GM12878 (cell line): ENCODE results near the gene LRR1. TPM values are rescaled to one million over a fixed set of nuclear protein-coding genes. Genes with fewer than 3 reads are reported as not detected.

Experiments used
- ATAC-seq: fragments of 200-7000 bp; cut with Tn5 transposase; 3 replicates; pipeline ENCODE4 v1.9.1; 2020; ENCODE audit warnings: mild to moderate bottlenecking, moderate library complexity
- BruUV-seq: library from RNA; stranded (reverse); fragments of 400-500 nt; replicated peaks from 2 replicates; lab custom pipeline; 2021; lab: Mats Ljungman, UMichigan
- CTCF ChIA-PET: fragments of 300-600 bp; sonication (Branson Sonifier 250); formaldehyde crosslinking; extraction: SDS; loops from one replicate; lab custom pipeline; 2021; ENCODE audit warnings: inconsistent platforms; lab: Yijun Ruan, JAX
- POLR2A ChIA-PET: fragments of 350-600 bp; formaldehyde crosslinking; extraction: SDS; loops from one replicate; lab custom pipeline; 2021; ENCODE audit warnings: inconsistent platforms; lab: Charles Lee
- RAD21 ChIA-PET: fragments of 300-600 bp; sonication (Branson Sonifier 250); formaldehyde crosslinking; loops from one replicate; lab custom pipeline; 2023; ENCODE audit warnings: antibody characterized with exemption; ENCODE audit not compliant: unreplicated experiment; lab: Charles Lee
- SMC1A ChIA-PET: fragments of 300-600 bp; sonication (Branson Sonifier 250); formaldehyde crosslinking; loops from one replicate; lab custom pipeline; 2023; ENCODE audit not compliant: unreplicated experiment, uncharacterized antibody; lab: Charles Lee
- DNase-seq: peaks from one replicate; pipeline ENCODE4 v3.0.0-alpha.2; 2011; ENCODE audit warnings: low read depth, low spot score
- FAIRE-seq: peaks from 3 replicates; lab custom pipeline; 2011; peaks lifted over from hg19 to GRCh38; lab: Jason Lieb, UNC
- H2AFZ ChIP-seq: 2 replicates; pipeline ENCODE4 v1.6.0; 2011; ENCODE audit warnings: low read depth, low read length, control low read depth; ENCODE audit not compliant: control insufficient read depth
- H3K27ac ChIP-seq: 2 replicates; pipeline ENCODE4 v1.5.1; 2011; ENCODE audit warnings: control low read depth; ENCODE audit not compliant: control insufficient read depth, insufficient read depth
- H3K27me3 ChIP-seq, 2 experiments: replicated peaks in 1 of 2; 2 replicates each; pipeline versions ENCODE4 v1.6.0 to v1.6.1; 2011; ENCODE audit warnings: low read length in 1 of 2; ENCODE audit not compliant: control insufficient read depth in 2 of 2, insufficient read depth in 2 of 2
- H3K36me3 ChIP-seq, 2 experiments: 2 replicates each; pipeline ENCODE4 v1.5.1; 2011; ENCODE audit warnings: low read length in 1 of 2; ENCODE audit not compliant: control insufficient read depth in 2 of 2, insufficient read depth in 2 of 2
- H3K4me1 ChIP-seq: 2 replicates; pipeline ENCODE4 v1.6.1; 2011; ENCODE audit warnings: mild to moderate bottlenecking, low read length, moderate library complexity, mixed read lengths; ENCODE audit not compliant: control insufficient read depth, insufficient read depth
- H3K4me2 ChIP-seq: 2 replicates; pipeline ENCODE4 v1.6.0; 2011; ENCODE audit warnings: control low read depth; ENCODE audit not compliant: control insufficient read depth, insufficient read depth
- H3K4me3 ChIP-seq: fragments of 200-600 bp; sonication (generic); 2 replicates; pipeline ENCODE4 v1.5.1; 2016
- H3K79me2 ChIP-seq: 2 replicates; pipeline ENCODE4 v1.6.0; 2011; ENCODE audit warnings: low read length; ENCODE audit not compliant: control insufficient read depth, insufficient read depth
- H3K9ac ChIP-seq: 2 replicates; pipeline ENCODE4 v1.8.0; 2011; ENCODE audit warnings: low read length, control low read depth, mixed read lengths; ENCODE audit not compliant: control insufficient read depth, insufficient read depth
- H3K9me3 ChIP-seq: replicated peaks from 3 replicates; pipeline ENCODE4 v1.5.1; 2011; ENCODE audit warnings: mild to moderate bottlenecking, low read length; ENCODE audit not compliant: control insufficient read depth, insufficient read depth
- H4K20me1 ChIP-seq: 2 replicates; pipeline ENCODE4 v1.6.0; 2011; ENCODE audit not compliant: control insufficient read depth, insufficient read depth
- ETV6 ChIP-seq, 2 experiments: fragments of 450-650 bp in 1 of 2; IDR thresholded peaks in 1 of 2; conservative IDR thresholded peaks in 1 of 2; 2 replicates each; pipeline ENCODE4 v1.6.1; 2014; ENCODE audit warnings: antibody characterized with exemption in 1 of 2, borderline replicate concordance in 1 of 2, low read depth in 1 of 2, mild to moderate bottlenecking in 1 of 2, moderate library complexity in 1 of 2
- EZH2 ChIP-seq: IDR thresholded peaks from 2 replicates; pipeline ENCODE4 v1.6.1; 2012; ENCODE audit warnings: low read depth, mild to moderate bottlenecking, control low read depth, inconsistent platforms, low read length, borderline replicate concordance; ENCODE audit not compliant: control insufficient read depth
- LARP7 ChIP-seq: fragments of 450-650 bp; IDR thresholded peaks from 2 replicates; pipeline ENCODE4 v1.6.1; 2017; ENCODE audit warnings: mild to moderate bottlenecking
- NR2C1 ChIP-seq: fragments of 450-650 bp; IDR thresholded peaks from 2 replicates; pipeline ENCODE4 v1.6.1; 2017; ENCODE audit warnings: antibody characterized with exemption, mild to moderate bottlenecking, moderate library complexity
- POU2F2 ChIP-seq: IDR thresholded peaks from 3 replicates; pipeline ENCODE4 v1.6.1; 2011; ENCODE audit warnings: low read depth, mild to moderate bottlenecking, low read length, borderline replicate concordance
- WRNIP1 ChIP-seq: IDR thresholded peaks from 2 replicates; pipeline ENCODE4 v1.6.1; 2011; ENCODE audit warnings: low read depth, low read length, improper control_type of control experiment, borderline replicate concordance
- WGBS: methylation state at CpG from one replicate; pipeline ENCODE4 v1.1.6; 2016; ENCODE audit warnings: low lambda C conversion rate; ENCODE audit not compliant: insufficient replicate concordance, insufficient coverage; ENCODE audit errors: missing lambda C conversion rate; 5-methylcytosine and 5-hydroxymethylcytosine counted together
- in situ Hi-C: fragments of 300-500 bp; cut with MboI; formaldehyde crosslinking; loops from 9 replicates; pipeline ENCODE4 v1.14.3; 2018; ENCODE audit warnings: mixed read lengths
- intact Hi-C: fragments of 100-400 bp; cut with micrococcal nuclease; formaldehyde crosslinking; loops from one replicate; pipeline ENCODE4 v1.14.2; 2022; ENCODE audit not compliant: unreplicated experiment
- polyA plus RNA-seq, 11 experiments: library from polyadenylated mRNA; depleted of rRNA in 4 of 11; unstranded in 6 of 11; stranded (reverse) in 5 of 11; fragments of >200 nt; fragmentation: Nextera tagmentation in 4 of 11; fragmentation: Illumina TruSeq in 1 of 11; extraction: Ambion mirVana in 4 of 11; extraction: Trizol in 1 of 11; gene quantifications; 1 replicate in 1 of 11; 2 replicates in 10 of 11; pipeline versions ENCODE4 v1.2.1 to v1.2.3, GENCODE V29; 2011 to 2016; ENCODE audit warnings: inconsistent platforms in 2 of 11, missing spikeins in 2 of 11, low read depth in 1 of 11
- total RNA-seq, 4 experiments: library from RNA; depleted of rRNA in 3 of 4; stranded (reverse); fragments of >200 nt in 3 of 4; fragmentation: Illumina TruSeq in 1 of 4; extraction: Trizol in 1 of 4; gene quantifications; 2 replicates each; pipeline versions ENCODE4 v1.2.1 to v1.2.3, GENCODE V29; 2013 to 2021
- TF ChIP-seq, protein P1 (sequence below): fragments of 450-650 bp; IDR thresholded peaks from 2 replicates; pipeline ENCODE4 v1.6.1; 2014; ENCODE audit warnings: mild to moderate bottlenecking
- TF ChIP-seq, protein P2 (sequence below): fragments of 450-650 bp; IDR thresholded peaks from 2 replicates; pipeline ENCODE4 v1.6.1; 2017; ENCODE audit warnings: low read depth, mild to moderate bottlenecking, moderate library complexity

The LRR1 gene
- total and polyA plus RNA-seq, 10 of the 15 experiments (the other 5 are each of a cell fraction or from before 2014, with no cell fraction given): 36.9 to 110 (median 53.1) TPM

DNA sequence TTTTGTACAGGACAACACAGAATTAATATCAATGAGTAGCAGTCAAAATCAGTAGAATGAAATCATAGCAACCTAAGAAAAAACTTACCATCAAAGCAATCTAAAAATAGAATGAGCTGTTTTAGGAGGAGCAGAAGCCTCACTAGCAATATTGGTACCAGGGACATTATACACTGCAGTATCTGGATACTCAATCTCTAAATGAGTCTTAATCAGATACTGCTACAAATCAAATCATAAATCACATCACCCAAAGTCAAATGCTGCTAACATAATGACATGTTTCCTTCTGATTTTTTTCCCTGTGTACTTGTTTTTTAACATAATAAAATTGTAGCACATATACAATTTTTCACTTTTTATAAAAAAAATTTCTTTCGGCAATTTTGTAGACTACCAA, 20.6 kb upstream of the LRR1 start:
- CTCF ChIA-PET: interaction anchor here (1.5 kb wide), 1 partner anchor 284 kb away, joined by 4 read pairs; no protein-coding TSS in a partner anchor
- Histone ChIP-seq H3K36me3 (peaks cover 2 to 26% of the 10 kb centered on the region in 2 experiments), H4K20me1 (no peaks in the 10 kb centered on the region), H2AFZ (no peak overlapping the region), H3K27ac (no peak overlapping the region), H3K4me2 (no peak overlapping the region), H3K27me3 (no peaks in the 10 kb centered on the region), H3K9ac (no peak overlapping the region), H3K4me3 (no peak overlapping the region), H3K79me2 (peaks cover 31% of the 10 kb centered on the region), H3K4me1 (no peaks in the 10 kb centered on the region), H3K9me3 (no peaks in the 10 kb centered on the region)
- SMC1A ChIA-PET: no interaction called here
- WGBS: 90% methylated on average over 1 of the region's 1 CpG
- ATAC-seq (no peak), FAIRE-seq (no peak), DNase-seq (no peak)
- in situ Hi-C loops (no loop called here), intact Hi-C loops (no loop called here)
- no TSS peak for BruUV-seq
- TF ChIP-seq, protein P1, sequence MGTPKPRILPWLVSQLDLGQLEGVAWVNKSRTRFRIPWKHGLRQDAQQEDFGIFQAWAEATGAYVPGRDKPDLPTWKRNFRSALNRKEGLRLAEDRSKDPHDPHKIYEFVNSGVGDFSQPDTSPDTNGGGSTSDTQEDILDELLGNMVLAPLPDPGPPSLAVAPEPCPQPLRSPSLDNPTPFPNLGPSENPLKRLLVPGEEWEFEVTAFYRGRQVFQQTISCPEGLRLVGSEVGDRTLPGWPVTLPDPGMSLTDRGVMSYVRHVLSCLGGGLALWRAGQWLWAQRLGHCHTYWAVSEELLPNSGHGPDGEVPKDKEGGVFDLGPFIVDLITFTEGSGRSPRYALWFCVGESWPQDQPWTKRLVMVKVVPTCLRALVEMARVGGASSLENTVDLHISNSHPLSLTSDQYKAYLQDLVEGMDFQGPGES: no peak
- TF ChIP-seq POU2F2: no peak
- no peak for TF ChIP-seq LARP7
- no peak for TF ChIP-seq ETV6 (conservative IDR thresholded peaks at IDR 0.05 in 1 of 2, IDR thresholded peaks at IDR 0.05 in 1 of 2; ENCODE audit: borderline replicate concordance in 1 of 2, low read depth in 1 of 2)
- no peak for TF ChIP-seq NR2C1
- POLR2A ChIA-PET: interaction anchor here (0.9 kb wide), 1 partner anchor 18 kb away, joined by 4 read pairs; no protein-coding TSS in a partner anchor
- RAD21 ChIA-PET: no interaction called here

DNA sequence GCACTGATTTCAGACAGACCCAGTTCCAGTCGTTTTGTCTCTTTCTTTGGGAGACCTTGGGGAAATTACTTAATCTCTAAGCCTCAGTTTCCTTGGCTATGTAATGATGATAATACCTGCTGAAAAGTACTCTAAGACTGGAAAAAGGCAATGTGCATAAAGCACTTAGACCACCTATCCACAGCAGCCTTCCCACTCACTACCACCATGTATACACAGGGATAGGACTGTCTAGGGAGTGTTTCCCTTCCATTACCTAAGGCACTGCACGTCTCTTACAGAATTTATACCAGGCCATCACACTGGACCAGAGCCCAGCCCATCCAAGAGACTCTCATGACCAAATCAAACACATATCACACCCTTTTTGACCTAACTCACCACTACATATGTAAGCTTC, 18.9 kb upstream of the LRR1 start:
- POLR2A ChIA-PET: interaction anchor here (0.5 to 0.6 kb wide), 3 partner anchors 17 to 1103 kb away, joined by 3 to 6 read pairs (median 3); no protein-coding TSS in a partner anchor
- Histone ChIP-seq H3K36me3 (peaks cover 4 to 29% of the 10 kb centered on the region in 2 experiments), H3K4me2 (no peak overlapping the region; the same call in 1 of the 2 replicates), H3K9ac (no peak overlapping the region), H3K27ac (no peak overlapping the region), H3K79me2 (peaks cover 48% of the 10 kb centered on the region), H3K27me3 (no peaks in the 10 kb centered on the region), H3K4me1 (no peaks in the 10 kb centered on the region), H3K4me3 (no peak overlapping the region), H3K9me3 (no peaks in the 10 kb centered on the region), H4K20me1 (peaks cover 4% of the 10 kb centered on the region; the same call in 1 of the 2 replicates), H2AFZ (no peak overlapping the region)
- CTCF ChIA-PET: interaction anchor here (1.2 to 1.7 kb wide), 2 partner anchors 15 to 119 kb away, joined by 3 to 5 read pairs; no protein-coding TSS in a partner anchor
- BruUV-seq: no TSS peak
- intact Hi-C loops (no loop called here), in situ Hi-C loops (no loop called here)
- TF ChIP-seq, protein P2, sequence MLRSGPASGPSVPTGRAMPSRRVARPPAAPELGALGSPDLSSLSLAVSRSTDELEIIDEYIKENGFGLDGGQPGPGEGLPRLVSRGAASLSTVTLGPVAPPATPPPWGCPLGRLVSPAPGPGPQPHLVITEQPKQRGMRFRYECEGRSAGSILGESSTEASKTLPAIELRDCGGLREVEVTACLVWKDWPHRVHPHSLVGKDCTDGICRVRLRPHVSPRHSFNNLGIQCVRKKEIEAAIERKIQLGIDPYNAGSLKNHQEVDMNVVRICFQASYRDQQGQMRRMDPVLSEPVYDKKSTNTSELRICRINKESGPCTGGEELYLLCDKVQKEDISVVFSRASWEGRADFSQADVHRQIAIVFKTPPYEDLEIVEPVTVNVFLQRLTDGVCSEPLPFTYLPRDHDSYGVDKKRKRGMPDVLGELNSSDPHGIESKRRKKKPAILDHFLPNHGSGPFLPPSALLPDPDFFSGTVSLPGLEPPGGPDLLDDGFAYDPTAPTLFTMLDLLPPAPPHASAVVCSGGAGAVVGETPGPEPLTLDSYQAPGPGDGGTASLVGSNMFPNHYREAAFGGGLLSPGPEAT: no peak
- TF ChIP-seq WRNIP1 (no peak), EZH2 (no peak)
- no peak for DNase-seq
- FAIRE-seq: no peak
- RAD21 ChIA-PET: no interaction called here
- WGBS: 79% methylated on average over 2 of the region's 2 CpGs
- SMC1A ChIA-PET: interaction anchor here (0.8 to 1.0 kb wide), 3 partner anchors 84 to 286 kb away, joined by 3 read pairs; partner anchors contain the start of gene NEMF
- ATAC-seq: peak; percentile 6; the same call in 2 of the 3 replicates
